SH-SY5Y (cell line): Measurements from ENCODE around the gene ZBTB17.

Source experiments
- GATA2 ChIP-seq: IDR thresholded peaks from 2 replicates; pipeline ENCODE4 v1.6.1; 2011; ENCODE audit warnings: mild to moderate bottlenecking, low read depth, low read length
- GATA3 ChIP-seq: IDR thresholded peaks from 2 replicates; pipeline ENCODE4 v1.6.1; 2011; ENCODE audit warnings: low read depth, mild to moderate bottlenecking, low read length, moderate library complexity

The ZBTB17 gene

GRCh38 chr1:15981679-15982078, 5.8 kb upstream of the ZBTB17 start:
- TF ChIP-seq GATA3 (no peak), GATA2 (no peak)

- TF ChIP-seq GATA2 (no peak), GATA3 (no peak)
Measured at GRCh38 chr1:15975358-15975804, 520 bp downstream of the ZBTB17 start.

- TF ChIP-seq GATA2 (no peak), GATA3 (no peak)
Measured at GRCh38 chr1:15974855-15975254, 1.0 kb downstream of the ZBTB17 start.

- TF ChIP-seq GATA2 (no peak), GATA3 (no peak)
Measured at GRCh38 chr1:15973772-15974171, 2.1 kb downstream of the ZBTB17 start.

- TF ChIP-seq GATA3 (no peak), GATA2 (no peak)
Measured at GRCh38 chr1:15972409-15972808, 3.5 kb downstream of the ZBTB17 start.

- TF ChIP-seq GATA2, result no peak
- no peak for TF ChIP-seq GATA3
Measured at GRCh38 chr1:15970911-15971310, 5.0 kb downstream of the ZBTB17 start.

- TF ChIP-seq GATA2 (no peak), GATA3 (no peak)
Measured at GRCh38 chr1:15969321-15969880, 6.5 kb downstream of the ZBTB17 start.

- TF ChIP-seq GATA2 (no peak), GATA3 (no peak)
Measured at GRCh38 chr1:15968172-15968571, 7.7 kb downstream of the ZBTB17 start.

GRCh38 chr1:15966956-15967344, 9.0 kb downstream of the ZBTB17 start:
- TF ChIP-seq GATA2 (no peak), GATA3 (no peak)

GRCh38 chr1:15966081-15966955, 9.6 kb downstream of the ZBTB17 start:
- TF ChIP-seq GATA2 (no peak), GATA3 (no peak)

- no peak for TF ChIP-seq GATA3
Measured at GRCh38 chr1:15965228-15965767, 10.6 kb downstream of the ZBTB17 start.

- TF ChIP-seq GATA2 (no peak), GATA3 (no peak)
Measured at GRCh38 chr1:15963968-15964648, 11.8 kb downstream of the ZBTB17 start.

- TF ChIP-seq GATA3, result no peak
- no peak for TF ChIP-seq GATA2
Measured at GRCh38 chr1:15963363-15963967, 12.4 kb downstream of the ZBTB17 start.
